ENCODE measurements around the gene SNCAIP.

DNA sequence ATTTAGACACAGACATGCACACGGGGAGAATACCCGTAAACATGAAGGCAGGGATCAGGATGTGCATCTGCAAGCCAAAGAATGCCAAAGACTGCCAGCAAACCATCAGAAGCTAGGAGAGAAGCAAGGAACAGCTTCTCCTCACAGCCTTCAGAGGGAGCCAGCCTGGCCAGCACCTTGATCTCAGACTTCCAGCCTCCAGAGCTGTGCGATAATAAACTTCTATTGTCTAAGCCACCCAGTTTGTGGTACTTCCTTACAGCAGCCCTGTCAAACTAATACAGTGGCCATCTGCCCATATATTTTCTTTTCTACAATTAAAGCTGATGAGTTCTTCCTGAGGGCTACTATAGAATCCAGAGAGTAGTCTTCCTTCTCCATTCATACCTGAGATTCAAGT, 135.0 kb downstream of the SNCAIP start:
- no peak for TF ChIP-seq POLR2AphosphoS5 (IDR thresholded peaks at IDR 0.05)
- TF ChIP-seq, protein P1, sequence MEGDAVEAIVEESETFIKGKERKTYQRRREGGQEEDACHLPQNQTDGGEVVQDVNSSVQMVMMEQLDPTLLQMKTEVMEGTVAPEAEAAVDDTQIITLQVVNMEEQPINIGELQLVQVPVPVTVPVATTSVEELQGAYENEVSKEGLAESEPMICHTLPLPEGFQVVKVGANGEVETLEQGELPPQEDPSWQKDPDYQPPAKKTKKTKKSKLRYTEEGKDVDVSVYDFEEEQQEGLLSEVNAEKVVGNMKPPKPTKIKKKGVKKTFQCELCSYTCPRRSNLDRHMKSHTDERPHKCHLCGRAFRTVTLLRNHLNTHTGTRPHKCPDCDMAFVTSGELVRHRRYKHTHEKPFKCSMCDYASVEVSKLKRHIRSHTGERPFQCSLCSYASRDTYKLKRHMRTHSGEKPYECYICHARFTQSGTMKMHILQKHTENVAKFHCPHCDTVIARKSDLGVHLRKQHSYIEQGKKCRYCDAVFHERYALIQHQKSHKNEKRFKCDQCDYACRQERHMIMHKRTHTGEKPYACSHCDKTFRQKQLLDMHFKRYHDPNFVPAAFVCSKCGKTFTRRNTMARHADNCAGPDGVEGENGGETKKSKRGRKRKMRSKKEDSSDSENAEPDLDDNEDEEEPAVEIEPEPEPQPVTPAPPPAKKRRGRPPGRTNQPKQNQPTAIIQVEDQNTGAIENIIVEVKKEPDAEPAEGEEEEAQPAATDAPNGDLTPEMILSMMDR (IDR thresholded peaks at IDR 0.05) = no peak

All from suprapubic skin (tissue), 3 donors.